ENCODE results near the gene ELFN1. TPM values are rescaled to one million over a fixed set of nuclear protein-coding genes. Genes with fewer than 3 reads are reported as not detected.

ELFN1 gene
- total RNA-seq, 1 donor from 2014 or later, result under 0.01 TPM

- DNase-seq (ENCODE audit: low read depth), result no peak
- FAIRE-seq, result no peak
- H3K4me3 ChIP-seq (ENCODE audit: low read depth, low read length), result no peak overlapping the region
- H3K36me3 ChIP-seq (ENCODE audit: control insufficient read depth, insufficient read depth, low read length), result no peaks in the 10 kb centered on the region
- no peak for TF ChIP-seq CTCF (IDR thresholded peaks at IDR 0.05; ENCODE audit: insufficient read depth, low read length, severe bottlenecking)
- H3K27me3 ChIP-seq (ENCODE audit: control insufficient read depth, insufficient read depth, low read length), result no peaks in the 10 kb centered on the region
Observed at GRCh38 chr7:1700086-1700485, 30.0 kb downstream of the ELFN1 start.

GRCh38 chr7:1700536-1701333 lies 30.7 kb downstream of the ELFN1 start:
- H3K4me3 ChIP-seq (ENCODE audit: low read depth, low read length), result no peak overlapping the region
- no peaks in the 10 kb centered on the region for H3K27me3 ChIP-seq (ENCODE audit: control insufficient read depth, insufficient read depth, low read length)
- FAIRE-seq (no peak), DNase-seq (ENCODE audit: low read depth) (no peak)
- H3K36me3 ChIP-seq (ENCODE audit: control insufficient read depth, insufficient read depth, low read length), result no peaks in the 10 kb centered on the region
- no peak for TF ChIP-seq CTCF (IDR thresholded peaks at IDR 0.05; ENCODE audit: insufficient read depth, low read length, severe bottlenecking)

- no peak overlapping the region for H3K4me3 ChIP-seq (ENCODE audit: low read depth, low read length)
- DNase-seq (ENCODE audit: low read depth) (no peak), FAIRE-seq (no peak)
- H3K36me3 ChIP-seq (ENCODE audit: control insufficient read depth, insufficient read depth, low read length), result no peaks in the 10 kb centered on the region
- no peaks in the 10 kb centered on the region for H3K27me3 ChIP-seq (ENCODE audit: control insufficient read depth, insufficient read depth, low read length)
- no peak for TF ChIP-seq CTCF (IDR thresholded peaks at IDR 0.05; ENCODE audit: insufficient read depth, low read length, severe bottlenecking)
Observed at GRCh38 chr7:1702652-1703051, 32.6 kb downstream of the ELFN1 start.

GRCh38 chr7:1703441-1703840 lies 33.4 kb downstream of the ELFN1 start:
- Histone ChIP-seq H3K4me3 (ENCODE audit: low read depth, low read length) (no peak overlapping the region), H3K36me3 (ENCODE audit: control insufficient read depth, insufficient read depth, low read length) (no peaks in the 10 kb centered on the region), H3K27me3 (ENCODE audit: control insufficient read depth, insufficient read depth, low read length) (no peaks in the 10 kb centered on the region)
- DNase-seq (ENCODE audit: low read depth) (no peak), FAIRE-seq (no peak)
- TF ChIP-seq CTCF (IDR thresholded peaks at IDR 0.05; ENCODE audit: insufficient read depth, low read length, severe bottlenecking), result no peak

GRCh38 chr7:1703871-1704810 lies 34.1 kb downstream of the ELFN1 start:
- no peak for DNase-seq (ENCODE audit: low read depth)
- H3K36me3 ChIP-seq (ENCODE audit: control insufficient read depth, insufficient read depth, low read length), result no peaks in the 10 kb centered on the region
- TF ChIP-seq CTCF (IDR thresholded peaks at IDR 0.05; ENCODE audit: insufficient read depth, low read length, severe bottlenecking), result no peak
- no peak overlapping the region for H3K4me3 ChIP-seq (ENCODE audit: low read depth, low read length)
- peak; percentile 58 for FAIRE-seq
- no peaks in the 10 kb centered on the region for H3K27me3 ChIP-seq (ENCODE audit: control insufficient read depth, insufficient read depth, low read length)

Data from bronchial epithelial cell (primary cell).